CD4-positive, alpha-beta T cell treated with Interleukin-4 for 4 hours (primary cell): ENCODE measurements around the gene DLGAP1.

Experiments
- DNase-seq: peaks from one replicate; pipeline ENCODE4 v3.0.0-alpha.2; 2020

DLGAP1 gene

DNA sequence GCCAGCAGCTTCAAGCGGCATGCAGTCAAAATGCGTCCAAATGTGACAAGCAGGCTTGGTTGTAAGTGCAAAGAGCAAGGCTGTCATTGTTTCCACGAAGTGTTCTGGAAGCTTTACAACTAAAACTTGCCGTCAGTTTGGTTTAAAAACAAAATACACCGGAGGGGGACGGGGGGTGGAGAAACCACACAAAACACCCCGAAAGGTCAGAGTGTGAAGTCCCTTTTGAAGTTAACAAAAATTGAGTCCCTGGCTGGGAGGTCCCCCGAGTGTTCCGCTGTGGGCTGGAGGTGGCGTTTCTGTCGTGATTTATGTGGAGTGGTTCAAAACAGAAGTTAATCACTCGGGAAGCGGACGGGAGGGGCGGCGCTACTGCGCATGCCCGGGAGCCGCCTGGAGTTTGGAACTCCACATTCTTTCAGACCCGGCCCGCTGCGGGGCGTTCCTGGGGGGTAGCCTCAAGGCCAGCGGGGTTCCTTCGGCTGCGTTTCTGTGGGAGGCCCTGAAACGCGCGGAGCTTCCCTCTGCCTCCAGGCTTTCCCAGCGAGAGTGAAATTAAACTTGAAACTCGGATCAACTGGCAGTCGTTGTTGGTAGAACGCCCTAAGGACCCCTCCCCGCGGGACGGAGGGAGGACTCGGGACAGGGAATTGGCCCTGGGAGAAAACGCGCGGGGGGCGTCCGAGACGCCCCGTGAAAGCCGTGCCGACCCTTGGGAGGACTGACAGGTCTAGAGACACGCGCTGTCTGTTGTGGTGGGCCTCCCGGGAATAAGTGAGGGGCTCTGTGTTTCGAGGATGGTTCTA, 1003.7 kb downstream of the DLGAP1 start:
- DNase-seq: peak; percentile 96

DNA sequence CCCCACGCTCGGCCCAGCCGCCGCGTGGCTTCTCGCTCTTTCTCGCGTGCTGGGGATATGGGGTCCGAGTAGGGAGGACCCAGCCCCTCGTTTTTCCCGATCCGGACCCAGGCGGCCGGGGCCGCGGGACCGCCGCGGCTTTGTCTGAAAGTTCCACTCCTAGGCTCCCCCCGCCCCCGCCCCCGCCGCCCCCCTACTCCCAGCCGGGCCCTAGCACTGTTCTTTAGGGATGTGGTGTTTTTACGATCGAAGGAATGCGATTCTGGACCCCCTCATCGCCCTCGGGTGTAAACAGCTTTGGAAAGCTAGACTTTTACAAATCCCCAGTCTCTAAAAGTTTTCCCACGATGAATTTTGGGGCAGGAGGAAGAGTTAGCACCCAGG, 1004.3 kb downstream of the DLGAP1 start:
- no peak for DNase-seq

DNA sequence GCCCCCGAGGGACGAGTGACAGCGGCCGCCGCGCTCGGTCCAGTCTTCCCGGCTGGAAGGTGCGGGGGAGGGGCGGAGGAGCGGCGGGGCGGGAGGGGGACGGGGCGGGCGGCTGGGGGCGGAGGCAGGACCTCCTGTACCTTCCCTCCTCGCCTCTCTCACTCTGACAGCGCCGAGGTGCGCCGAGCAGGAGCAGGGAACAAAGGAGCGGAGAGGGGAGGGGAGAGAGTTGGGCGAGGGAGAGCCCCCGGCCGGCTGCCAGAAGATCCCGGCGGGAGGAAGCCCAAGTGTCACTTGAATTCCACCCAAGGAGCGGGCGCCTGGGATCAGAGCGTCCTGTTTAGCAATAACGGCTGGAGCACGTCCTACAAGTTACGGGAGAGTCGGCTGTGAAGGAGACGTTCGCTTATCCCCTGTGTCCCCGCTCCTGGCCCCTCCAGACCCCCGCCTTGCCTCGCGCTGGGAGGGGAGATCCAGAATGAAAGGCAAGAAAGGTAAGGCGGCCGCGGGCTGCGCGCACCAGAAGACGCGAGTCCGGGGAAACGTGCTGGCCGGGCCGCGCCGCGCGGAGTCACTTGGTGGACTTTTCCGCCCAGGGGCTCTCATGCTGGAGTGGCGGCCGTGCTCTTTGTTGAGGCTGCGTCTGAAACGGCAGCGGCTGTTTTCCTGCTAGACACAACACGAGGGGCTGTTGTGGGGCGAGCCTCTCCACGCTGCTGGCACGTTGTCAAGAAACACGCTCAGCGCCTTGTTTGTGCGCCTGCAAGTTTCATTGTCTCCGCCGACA, 1004.9 kb downstream of the DLGAP1 start, which contains the start of gene TGIF1:
TSS of gene TGIF1 (plus strand) at position 161 of the 787 bp plus-strand sequence. CDS start at position 479, 318 bp downstream.
- peak; percentile 88 for DNase-seq

DNA sequence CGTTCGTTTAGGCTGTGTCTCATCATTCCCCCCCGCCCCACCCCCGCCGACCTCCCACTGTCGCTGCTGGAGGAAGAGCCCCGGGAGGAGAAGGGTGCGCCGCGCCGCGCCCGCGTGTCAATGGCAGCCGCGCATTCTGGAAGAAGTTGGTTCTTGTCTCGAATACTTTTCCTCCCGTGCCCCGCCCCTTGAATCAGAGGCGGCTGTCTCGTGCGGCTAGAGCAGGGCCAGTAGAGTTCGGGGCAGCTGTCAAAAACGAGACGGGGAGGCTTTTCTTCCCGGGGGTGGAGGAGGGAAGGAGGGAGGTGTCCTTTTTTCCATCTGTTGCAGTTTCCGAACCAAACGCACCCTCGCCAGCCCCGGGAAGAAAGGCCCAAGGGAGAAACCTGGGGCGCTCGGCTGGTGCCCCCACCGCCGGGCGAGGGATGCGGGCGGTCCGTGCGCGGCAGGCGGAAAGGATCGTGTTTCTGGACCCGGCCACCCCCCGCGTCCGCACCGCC, 1005.5 kb downstream of the DLGAP1 start:
- DNase-seq: peak; percentile 85

DNA sequence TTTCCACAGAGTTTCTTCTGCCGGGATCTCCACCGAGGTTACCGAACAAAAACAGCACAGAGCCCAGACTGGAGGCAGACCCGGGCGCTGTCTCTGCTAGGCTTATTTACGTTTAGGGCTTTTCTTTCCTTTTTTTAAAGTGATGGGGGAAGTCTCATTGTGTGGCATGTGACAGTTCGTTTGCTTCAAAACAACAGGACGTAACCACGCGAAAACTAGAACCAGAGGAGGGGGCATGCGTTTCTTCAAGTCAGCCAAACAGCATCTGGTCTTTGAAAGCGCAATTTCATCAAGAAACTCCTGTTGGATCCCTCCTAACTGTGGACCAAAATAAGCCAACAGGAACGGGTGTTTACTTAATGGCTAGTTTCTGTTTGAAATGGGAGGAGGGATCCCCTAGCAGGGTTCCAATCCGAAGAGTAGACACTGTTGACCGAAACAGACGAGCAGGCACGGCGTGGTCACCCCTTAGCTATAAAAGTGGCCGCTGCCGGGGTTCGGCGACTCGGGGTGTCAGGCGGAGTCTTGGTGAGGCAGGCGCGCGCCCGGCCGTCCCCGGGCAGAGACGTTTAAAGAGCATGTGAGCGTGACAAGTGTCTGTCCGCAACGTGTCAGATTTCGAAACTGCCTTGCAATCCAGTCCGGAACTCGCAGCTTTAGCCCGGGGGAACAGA, 1006.1 kb downstream of the DLGAP1 start:
- peak; percentile 87 for DNase-seq

DNA sequence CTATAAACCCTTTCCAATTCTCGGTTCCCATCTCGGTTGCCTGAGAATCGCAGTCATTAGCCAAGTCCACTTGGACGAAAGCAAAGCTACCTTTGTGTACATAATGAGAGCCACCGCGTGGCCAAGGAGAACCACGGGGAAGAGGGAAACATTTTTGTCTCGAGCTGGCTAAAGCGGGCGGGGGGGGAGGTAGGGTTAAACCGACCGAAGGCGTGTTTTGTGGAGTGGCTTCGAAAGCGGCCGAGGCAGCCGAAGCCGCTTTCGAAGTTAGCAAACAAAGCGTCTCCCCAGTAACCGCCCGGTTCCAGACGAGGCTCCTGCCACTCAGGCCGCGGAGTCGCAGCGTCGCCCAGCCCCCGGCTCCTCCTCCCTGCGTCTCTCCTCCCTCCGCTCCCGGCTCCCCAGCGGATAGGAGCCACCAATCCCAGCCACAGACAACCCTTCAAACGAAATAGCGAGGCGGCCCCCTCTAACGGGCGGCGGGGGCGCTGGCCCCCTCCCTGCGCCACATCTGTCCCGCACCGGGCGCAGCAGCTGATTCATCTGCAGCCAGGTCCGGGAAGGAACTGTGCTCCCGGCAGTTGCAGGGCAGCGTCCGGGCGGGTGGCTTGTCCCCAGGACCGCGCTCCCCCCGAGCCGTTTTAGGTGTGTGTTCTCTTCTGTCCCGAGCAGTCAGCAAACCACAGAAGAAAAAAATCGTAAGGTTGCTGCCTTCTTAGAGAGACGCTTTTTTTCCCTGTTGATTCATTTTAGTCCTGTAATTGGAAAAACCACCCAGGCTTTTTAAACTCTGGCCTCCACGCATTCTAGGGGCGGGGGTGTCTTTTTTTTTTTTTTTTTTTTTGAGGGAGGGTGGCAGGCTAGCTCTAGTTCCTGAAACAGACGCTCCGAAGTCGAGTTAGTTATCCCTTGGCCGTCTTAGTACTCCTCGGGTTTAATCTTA, 1006.9 kb downstream of the DLGAP1 start:
- peak; percentile 93 for DNase-seq

DNA sequence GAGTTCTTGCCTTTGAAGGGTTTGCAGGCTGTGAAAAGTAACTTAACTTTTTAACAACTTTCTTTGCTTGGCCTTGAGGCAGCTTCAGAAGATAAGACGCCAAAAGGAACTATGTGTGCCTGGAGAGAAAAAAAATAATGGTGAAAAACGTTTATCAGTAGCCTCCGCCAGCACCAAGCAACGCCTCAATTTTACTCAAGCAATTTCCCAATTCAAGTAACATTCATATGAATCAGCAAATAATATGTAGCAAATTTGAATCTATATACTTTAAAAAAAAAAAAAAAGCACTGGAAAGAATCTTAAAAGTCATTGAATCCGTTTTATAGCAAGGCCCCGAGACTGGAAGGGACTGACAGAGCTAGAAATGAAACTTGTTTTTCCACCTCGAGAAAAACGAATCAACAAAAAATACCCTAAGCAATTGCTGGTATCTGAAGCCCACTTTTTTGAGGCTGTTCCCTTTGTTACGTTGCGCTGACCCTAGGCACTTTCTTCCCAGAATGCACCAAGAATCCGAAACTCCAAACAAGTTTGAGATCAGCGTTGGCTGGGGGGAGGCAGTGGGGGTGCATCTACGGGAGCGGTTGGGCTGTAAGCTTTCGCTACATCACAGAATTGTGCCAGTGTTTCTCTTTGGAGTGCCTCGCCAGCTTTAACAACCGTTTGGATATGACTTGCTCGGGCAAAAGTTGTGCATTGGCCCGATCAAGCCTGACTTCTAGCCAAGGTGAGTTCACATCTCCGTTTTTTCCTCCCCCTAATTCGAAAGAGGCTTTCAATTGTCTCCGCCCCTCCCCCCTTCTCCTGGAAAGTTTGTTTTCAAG, 1007.8 kb downstream of the DLGAP1 start:
- DNase-seq: no peak
